GM12892 (cell line): Measurements from ENCODE around the gene GVQW3. TPM values are rescaled to one million over a fixed set of nuclear protein-coding genes. Genes with fewer than 3 reads are reported as not detected.
A peak's percentile ranks its signal among the peaks of the same experiment; 100 is the strongest.

Experiments used
- DNase-seq: peaks from one replicate; pipeline ENCODE4 v3.0.0; 2011; ENCODE audit not compliant: insufficient read length
- FAIRE-seq: peaks from 2 replicates; lab custom pipeline; 2011; peaks lifted over from hg19 to GRCh38; lab: Jason Lieb, UNC
- POLR2A ChIP-seq: IDR thresholded peaks from 2 replicates; pipeline ENCODE4 v1.6.1; 2011; ENCODE audit warnings: low read depth, low read length, control low read depth
- POLR2AphosphoS5 ChIP-seq: IDR thresholded peaks from 2 replicates; pipeline ENCODE4 v1.6.1; 2011; ENCODE audit warnings: low read depth, low read length, control low read depth
- TAF1 ChIP-seq: IDR thresholded peaks from 2 replicates; pipeline ENCODE4 v1.6.1; 2011; ENCODE audit warnings: low read depth, mild to moderate bottlenecking, control low read depth, low read length, borderline replicate concordance
- polyA plus RNA-seq: library from polyadenylated mRNA; unstranded; fragments of >200 nt; gene quantifications from one replicate; pipeline ENCODE4 v1.2.1, GENCODE V29; 2012; ENCODE audit warnings: missing spikeins, inconsistent platforms; ENCODE audit not compliant: missing spikeins

GVQW3 gene
- polyA plus RNA-seq, result 1.7 TPM

DNA sequence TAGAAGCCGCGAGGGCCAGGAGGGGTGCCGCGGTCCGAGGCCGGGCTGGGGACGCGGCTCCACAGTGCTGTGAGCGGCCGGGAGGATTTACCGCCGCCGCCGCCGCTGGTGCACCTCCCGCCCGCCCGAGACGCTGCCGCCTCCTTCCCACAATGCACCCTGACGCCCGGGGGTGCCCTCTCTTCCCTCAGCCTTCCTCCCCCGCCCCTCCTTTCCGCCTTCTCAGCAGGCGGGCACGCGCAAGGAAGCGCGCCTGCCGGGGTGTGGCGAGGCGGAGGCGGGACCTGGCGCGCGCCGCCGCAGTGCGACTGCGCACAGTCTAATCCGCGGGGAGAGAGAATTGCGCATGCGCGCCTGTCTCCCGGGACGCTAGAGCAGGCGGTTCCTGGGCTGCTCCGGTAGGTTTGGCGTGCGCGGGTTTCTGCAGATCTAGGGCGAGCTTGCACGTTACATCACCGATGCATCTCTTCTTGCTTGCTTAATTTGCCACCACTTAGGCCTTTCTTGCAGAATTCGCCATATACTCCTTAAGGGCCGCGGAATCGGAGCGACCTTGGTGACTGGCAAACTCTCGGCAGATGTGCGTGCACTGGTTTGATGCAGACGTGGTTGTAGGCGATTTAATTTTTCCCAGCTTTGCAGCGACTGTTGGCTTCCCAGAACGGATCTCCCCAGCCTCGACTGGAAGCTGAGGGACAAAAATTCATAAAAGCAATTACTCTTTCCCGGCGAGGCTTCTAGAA, at the start of gene GVQW3, which contains the start of gene THAP12:
GVQW3 (plus strand) TSS at position 347 of the 743 bp plus-strand sequence. CDS start 506 bp downstream, outside the sequence.
THAP12 (minus strand) TSS at position 156 of the 743 bp plus-strand sequence. CDS start 296 bp downstream, outside the sequence.
- FAIRE-seq, result peak; percentile 100
- TF ChIP-seq POLR2A (peak; percentile 61; the same call in 1 of the 2 replicates), TAF1 (no peak)

DNA sequence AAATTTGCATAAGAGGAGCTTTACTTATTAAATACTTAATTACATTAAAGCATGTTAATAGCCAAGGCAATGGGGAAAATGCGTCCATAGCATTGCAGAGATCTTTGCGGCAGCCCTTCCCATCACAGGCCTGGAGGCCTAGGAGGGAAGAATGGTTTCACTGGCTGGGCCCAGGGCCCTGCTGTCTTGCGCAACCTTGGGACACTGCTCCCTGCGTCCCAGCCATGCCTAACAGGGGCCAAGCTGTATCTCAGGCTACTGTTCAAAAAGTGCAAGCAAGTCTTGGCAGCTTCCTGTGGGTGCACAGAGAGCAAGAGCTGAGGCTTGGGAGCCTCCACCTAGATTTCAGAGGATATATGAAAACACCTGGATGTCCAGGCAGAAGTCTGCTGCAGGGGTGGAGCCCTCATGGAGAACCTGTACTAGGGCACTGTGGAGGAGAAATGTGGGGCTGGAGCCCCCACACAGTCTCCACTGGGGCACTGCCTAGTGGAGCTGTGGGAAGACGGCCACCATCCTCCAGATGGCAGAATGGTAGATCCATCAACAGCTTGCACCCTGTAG, 46.2 kb upstream of the GVQW3 start:
- FAIRE-seq, result no peak
- DNase-seq, result no peak
- TF ChIP-seq POLR2AphosphoS5 (no peak), POLR2A (no peak), TAF1 (no peak)

More for the DNA sequence above, at the start of gene GVQW3, which contains the start of gene THAP12:
- DNase-seq, result peak; percentile 90

DNA sequence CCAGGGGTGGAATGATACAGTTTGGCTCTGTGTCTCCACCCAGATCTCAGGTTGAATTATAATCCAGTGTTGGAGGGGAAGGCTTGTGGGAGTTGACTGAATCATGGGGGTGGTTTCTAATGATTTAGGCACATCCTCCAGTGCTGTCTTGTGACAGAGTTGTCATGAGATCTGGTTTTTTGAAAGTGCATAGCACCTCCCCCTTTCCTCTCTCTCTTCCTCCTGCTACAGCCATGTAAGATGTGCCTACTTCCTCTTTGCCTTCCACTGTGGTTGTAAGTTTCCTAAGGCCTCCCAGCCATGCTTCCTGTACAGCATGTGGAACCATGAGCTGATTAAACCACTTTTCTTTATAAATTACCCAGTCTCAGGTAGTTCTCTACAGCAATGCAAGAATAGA, 45.3 kb upstream of the GVQW3 start:
- DNase-seq, result no peak
- no peak for TF ChIP-seq POLR2AphosphoS5
- no peak for TF ChIP-seq POLR2A
- FAIRE-seq, result no peak

- FAIRE-seq (no peak), DNase-seq (no peak)
- TF ChIP-seq POLR2A (no peak), TAF1 (no peak), POLR2AphosphoS5 (no peak)
Measured at GRCh38 chr11:76336597-76336996, 44.5 kb upstream of the GVQW3 start.

DNA sequence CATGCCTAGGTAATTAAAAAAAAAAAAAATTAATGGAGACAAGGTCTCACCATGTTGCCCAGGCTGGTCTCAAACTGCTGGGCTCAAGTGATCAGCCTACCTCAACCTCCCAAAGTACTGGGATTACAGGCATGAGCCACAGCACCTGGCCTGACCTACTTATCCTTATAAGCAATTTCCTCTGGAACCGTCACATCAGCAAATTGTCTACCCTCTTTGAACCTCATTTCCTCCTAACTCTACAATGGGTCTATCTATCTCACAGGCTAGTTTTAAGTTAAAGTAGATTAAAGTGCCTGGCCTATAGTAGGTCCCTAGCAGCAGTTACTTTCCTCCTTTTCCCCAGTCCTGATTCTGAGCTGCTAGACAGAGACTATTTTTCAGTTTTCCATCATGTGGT, 43.7 kb upstream of the GVQW3 start:
- no peak for DNase-seq
- no peak for FAIRE-seq
- TF ChIP-seq TAF1, result no peak
- no peak for TF ChIP-seq POLR2A
- no peak for TF ChIP-seq POLR2AphosphoS5

- DNase-seq (no peak), FAIRE-seq (no peak)
- TF ChIP-seq POLR2AphosphoS5 (no peak), POLR2A (no peak), TAF1 (no peak)
Measured at GRCh38 chr11:76337923-76338322, 43.2 kb upstream of the GVQW3 start.

DNA sequence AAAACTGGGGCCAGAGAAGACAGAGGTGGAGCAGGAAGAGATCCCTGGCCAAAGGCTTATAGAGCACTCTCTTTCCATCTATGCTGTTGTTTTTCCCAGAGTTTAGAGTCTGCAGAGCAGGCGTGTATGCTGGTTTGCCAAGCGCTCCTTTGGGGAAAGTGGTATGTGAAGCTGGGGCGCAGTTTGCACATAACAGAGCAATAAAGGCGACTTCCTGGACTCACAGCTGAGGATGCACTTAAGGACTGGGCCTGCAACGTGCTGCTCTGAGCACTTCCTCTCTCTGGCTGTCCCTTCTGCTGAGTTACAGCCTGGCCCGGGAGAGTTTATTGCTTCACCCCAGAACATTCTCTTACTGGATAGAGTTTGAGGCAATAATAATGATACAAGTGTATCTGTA, 41.9 kb upstream of the GVQW3 start:
- FAIRE-seq (no peak), DNase-seq (no peak)
- no peak for TF ChIP-seq TAF1
- TF ChIP-seq POLR2A, result no peak
- no peak for TF ChIP-seq POLR2AphosphoS5

DNA sequence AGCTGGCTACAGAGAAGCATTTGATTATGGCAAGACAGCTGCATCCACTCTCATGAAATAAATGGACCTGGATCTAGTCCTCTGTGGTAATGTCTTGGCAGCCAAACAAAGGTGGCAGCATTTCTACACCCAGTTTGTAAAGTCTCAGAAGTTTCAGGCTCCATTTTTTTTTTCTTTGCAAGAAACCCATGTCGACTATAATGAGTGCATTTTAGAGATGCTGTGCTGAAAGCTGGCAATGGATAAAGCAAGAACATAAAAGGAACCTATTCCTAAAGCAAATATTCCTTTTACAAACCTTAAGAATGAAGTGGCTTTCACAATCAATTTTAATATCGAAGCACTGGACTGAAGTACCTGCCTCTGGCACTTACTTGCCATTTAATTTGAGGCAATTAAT, 33.7 kb upstream of the GVQW3 start:
- DNase-seq (no peak), FAIRE-seq (no peak)
- TF ChIP-seq POLR2A (no peak), TAF1 (no peak), POLR2AphosphoS5 (no peak)

GRCh38 chr11:76348348-76348747, 32.8 kb upstream of the GVQW3 start:
- no peak for TF ChIP-seq POLR2AphosphoS5
- TF ChIP-seq TAF1, result no peak
- TF ChIP-seq POLR2A, result no peak
- DNase-seq (no peak), FAIRE-seq (no peak)

- TF ChIP-seq POLR2A, result no peak
- TF ChIP-seq POLR2AphosphoS5, result no peak
- TF ChIP-seq TAF1, result no peak
- FAIRE-seq, result no peak
- DNase-seq, result no peak
Measured at GRCh38 chr11:76355172-76355571, 26.0 kb upstream of the GVQW3 start.

DNA sequence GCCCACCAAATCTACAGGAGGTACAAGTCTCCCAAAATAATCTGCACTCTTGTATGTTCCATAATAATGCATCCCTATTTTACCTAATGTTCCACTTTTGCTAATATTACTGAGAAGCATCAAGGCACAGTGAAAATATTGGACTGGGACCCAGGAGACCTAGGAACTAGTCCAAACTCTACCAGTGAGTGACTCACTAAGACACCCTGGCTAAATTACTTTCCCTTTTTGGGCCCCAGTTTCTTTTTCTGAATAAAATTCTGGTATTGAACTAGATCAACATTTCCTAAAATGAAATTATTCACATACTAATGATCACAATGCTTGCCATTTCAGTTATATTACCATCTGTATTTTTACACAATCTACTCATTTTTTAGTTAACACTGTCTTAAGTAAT, 19.7 kb upstream of the GVQW3 start:
- DNase-seq (no peak), FAIRE-seq (no peak)
- TF ChIP-seq TAF1, result no peak
- no peak for TF ChIP-seq POLR2AphosphoS5
- no peak for TF ChIP-seq POLR2A

DNA sequence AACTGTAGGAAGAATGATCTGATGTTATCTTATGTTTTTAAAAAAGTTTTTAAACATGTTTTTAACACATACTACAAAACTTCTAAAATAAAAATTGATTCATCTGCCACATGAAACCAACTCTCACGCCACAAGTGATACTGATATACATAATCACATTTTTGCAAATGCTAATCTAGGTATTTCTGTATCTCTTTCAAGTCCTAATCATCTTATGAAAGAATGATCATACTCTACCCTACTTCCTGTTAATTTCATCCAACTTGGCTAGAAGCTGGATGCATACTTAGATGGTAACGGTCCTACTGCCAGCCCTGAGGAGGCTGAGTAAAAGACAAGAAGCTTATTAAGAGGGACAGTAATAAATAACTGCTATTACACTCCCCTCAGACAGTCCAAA, 19.3 kb upstream of the GVQW3 start:
- DNase-seq, result no peak
- TF ChIP-seq TAF1 (no peak), POLR2AphosphoS5 (no peak), POLR2A (no peak)
- FAIRE-seq, result peak; percentile 53
